Neutrophil (primary cell): ENCODE data around the gene PASK.

Experiments used
- H3K27ac ChIP-seq: fragments of 200-600 bp; sonication (generic); 2 replicates; pipeline ENCODE4 v1.5.1; 2016; ENCODE audit warnings: mild to moderate bottlenecking, moderate library complexity
- H3K27me3 ChIP-seq: fragments of 200-600 bp; sonication (generic); 2 replicates; pipeline ENCODE4 v1.6.0; 2016; ENCODE audit warnings: mild to moderate bottlenecking
- H3K36me3 ChIP-seq: fragments of 200-600 bp; sonication (generic); 2 replicates; pipeline ENCODE4 v1.5.1; 2017
- H3K4me1 ChIP-seq, 2 experiments: fragments of 200-600 bp in 1 of 2; sonication (generic) in 1 of 2; 1 replicate in 1 of 2; 2 replicates in 1 of 2; pipeline versions ENCODE4 v1.5.1 to v1.6.1; 2013 to 2016; ENCODE audit warnings: low read depth in 1 of 2, low read length in 1 of 2, mild to moderate bottlenecking in 1 of 2, moderate library complexity in 1 of 2; ENCODE audit not compliant: control insufficient read depth in 1 of 2, insufficient read depth in 1 of 2
- H3K4me3 ChIP-seq, 2 experiments: fragments of 200-600 bp in 1 of 2; sonication (generic) in 1 of 2; 1 replicate in 1 of 2; 2 replicates in 1 of 2; pipeline ENCODE4 v1.5.1; 2013 to 2016; ENCODE audit warnings: low read depth in 1 of 2, low read length in 1 of 2, mild to moderate bottlenecking in 1 of 2, moderate library complexity in 1 of 2
- H3K9me3 ChIP-seq: fragments of 200-600 bp; sonication (generic); 2 replicates; pipeline ENCODE4 v1.5.1; 2016
- TF ChIP-seq, protein P1 (sequence below): fragments of 200-600 bp; sonication (generic); IDR thresholded peaks from 2 replicates; pipeline ENCODE4 v1.5.1; 2016; ENCODE audit warnings: antibody characterized with exemption

PASK gene

DNA sequence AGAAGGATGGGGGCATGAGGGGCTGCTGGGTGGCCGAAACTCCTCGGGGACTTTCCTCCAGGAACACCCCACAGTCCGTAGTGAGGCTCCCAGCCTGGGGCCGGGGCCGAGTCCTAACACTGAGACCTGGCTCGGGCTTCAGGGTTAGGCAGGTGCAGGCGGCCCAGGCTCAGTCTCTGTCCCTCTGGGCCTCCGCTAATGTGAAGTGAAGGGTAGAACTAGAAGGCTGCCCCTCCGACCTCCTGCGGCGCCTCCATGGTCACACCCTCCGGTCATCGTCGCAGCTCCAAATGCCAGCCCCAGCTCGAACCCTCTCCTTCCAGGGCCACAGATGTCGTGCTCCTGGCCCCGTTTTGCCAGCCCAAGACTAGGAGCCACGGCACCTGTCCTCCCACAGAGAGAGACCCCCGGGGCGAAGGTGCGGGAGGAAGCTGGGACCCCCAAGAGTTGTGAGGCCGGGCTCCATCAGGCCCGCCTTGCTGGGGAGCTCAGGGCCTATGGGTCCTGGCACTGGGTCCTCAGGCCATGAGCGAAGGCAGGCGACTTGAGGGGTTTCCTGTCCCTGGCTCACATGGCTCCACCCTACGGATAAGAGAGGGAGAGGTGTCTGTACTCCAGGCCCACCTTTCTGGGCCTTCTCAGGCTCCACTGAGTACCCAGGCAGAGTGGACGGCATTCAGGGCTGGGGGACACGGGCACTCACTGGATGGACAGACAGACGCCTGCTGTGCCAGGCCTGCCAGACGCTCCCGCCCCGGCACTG lies 40.0 kb upstream of the PASK start:
- Histone ChIP-seq H3K36me3 (peaks cover 7% of the 10 kb centered on the region), H3K4me3 (no peak overlapping the region), H3K27me3 (no peaks in the 10 kb centered on the region), H3K27ac (no peak overlapping the region), H3K4me1 (no peaks in the 10 kb centered on the region), H3K9me3 (no peaks in the 10 kb centered on the region)
- TF ChIP-seq, protein P1, sequence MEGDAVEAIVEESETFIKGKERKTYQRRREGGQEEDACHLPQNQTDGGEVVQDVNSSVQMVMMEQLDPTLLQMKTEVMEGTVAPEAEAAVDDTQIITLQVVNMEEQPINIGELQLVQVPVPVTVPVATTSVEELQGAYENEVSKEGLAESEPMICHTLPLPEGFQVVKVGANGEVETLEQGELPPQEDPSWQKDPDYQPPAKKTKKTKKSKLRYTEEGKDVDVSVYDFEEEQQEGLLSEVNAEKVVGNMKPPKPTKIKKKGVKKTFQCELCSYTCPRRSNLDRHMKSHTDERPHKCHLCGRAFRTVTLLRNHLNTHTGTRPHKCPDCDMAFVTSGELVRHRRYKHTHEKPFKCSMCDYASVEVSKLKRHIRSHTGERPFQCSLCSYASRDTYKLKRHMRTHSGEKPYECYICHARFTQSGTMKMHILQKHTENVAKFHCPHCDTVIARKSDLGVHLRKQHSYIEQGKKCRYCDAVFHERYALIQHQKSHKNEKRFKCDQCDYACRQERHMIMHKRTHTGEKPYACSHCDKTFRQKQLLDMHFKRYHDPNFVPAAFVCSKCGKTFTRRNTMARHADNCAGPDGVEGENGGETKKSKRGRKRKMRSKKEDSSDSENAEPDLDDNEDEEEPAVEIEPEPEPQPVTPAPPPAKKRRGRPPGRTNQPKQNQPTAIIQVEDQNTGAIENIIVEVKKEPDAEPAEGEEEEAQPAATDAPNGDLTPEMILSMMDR, result no peak

DNA sequence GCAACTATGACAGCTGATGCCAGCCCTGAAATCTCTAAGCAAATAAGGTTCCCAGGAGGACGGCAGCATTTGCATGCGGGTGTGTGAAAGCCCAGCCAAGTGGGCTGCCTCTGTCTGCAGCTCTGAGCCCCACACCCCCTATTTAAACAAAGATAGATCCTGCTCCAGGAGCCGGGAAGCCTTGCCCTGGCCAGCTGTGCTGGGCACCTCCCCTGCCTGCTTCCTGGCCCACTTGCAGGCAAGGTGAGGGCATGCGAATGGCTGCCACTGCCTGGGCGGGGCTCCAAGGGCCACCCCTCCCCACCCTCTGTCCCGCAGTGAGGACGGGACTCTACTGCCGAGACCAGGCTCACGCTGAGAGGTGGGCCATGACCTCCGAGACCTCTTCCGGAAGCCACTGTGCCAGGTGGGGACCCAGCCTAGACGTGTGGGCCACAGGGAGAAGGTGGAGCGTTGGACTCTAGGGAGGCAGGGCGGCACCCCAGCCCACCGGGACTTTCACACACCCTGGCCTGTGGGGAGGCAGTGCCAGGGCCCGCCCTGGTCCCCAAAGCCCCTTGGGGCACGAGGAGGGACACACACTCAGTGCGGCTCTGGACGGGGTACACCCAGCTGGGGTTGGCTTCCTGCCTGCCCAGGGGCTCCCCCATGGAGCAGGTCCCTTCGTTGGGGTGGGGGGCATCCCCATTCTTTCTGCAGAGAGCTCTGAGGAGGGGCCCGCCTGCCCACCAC lies 39.3 kb upstream of the PASK start, which contains the start of gene ANO7:
Gene ANO7 (plus strand): TSS at position 317 of the 732 bp plus-strand sequence. CDS start 1,387 bp downstream, outside the sequence.
- H3K27ac ChIP-seq, result no peak within 1 kb of the TSS
- TF ChIP-seq, protein P1, result no peak
- H3K9me3 ChIP-seq, result no peaks in the 10 kb centered on the region
- no peaks in the 10 kb centered on the region for H3K27me3 ChIP-seq
- H3K36me3 ChIP-seq, result peaks cover 13% of the 10 kb centered on the region
- no peak within 1 kb of the TSS for H3K4me3 ChIP-seq
- no peaks in the 10 kb centered on the region for H3K4me1 ChIP-seq

DNA sequence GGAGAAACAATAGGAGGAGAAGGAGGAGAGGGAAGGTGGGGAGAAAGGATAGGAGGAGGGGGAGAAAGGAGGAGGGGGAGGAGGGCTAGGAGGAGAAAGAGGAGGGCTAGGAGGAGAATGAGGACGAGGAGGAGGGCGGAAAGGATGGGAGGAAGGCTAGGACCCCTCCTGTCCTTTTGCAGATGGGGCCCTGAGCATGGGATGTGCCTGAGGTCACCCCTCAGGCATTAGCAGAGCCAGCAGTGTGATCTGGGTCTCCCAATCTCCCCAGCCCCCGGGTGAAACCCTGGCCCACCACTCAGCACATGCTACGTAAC lies 38.6 kb upstream of the PASK start:
- no peaks in the 10 kb centered on the region for H3K27me3 ChIP-seq

DNA sequence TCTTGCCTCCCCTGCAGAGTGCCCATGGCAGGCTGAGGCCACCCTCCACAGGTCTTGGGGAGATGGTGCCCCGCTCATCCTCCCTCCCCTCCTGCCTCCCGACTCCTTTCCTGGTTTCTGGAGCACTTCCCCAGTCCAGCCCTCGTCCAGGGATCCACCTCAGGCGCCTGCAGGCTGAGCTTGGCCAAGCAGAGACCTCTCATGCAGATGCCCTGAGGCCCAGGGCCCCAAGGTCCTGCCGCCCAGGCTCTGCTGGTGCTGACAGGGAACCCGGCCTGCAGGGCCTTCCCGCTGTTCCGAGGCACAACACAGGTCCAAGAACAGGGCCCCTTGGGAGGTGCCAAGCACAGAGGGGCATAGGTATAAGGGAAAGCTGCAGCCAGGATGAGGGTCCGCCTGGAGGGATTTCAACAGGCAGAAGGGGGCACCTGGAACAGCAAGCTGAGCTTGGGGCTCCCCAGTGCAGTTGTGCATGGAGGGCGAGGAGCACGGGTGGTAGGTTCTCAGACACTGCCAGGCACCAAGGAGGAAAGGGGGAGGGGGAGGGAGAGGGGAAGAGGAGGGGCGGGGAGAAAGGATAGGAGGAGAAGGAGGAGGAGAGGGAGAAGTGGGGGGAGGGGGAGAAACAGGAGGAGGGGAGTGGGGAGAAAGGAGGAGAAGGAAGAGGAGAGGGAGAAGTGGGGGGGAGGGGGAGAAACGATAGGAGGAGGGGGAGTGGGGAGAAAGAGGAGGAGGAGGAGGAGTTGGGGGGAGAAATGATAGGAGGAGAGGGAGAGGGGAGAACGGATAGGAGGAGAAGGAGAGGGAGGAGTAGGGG lies 38.0 kb upstream of the PASK start:
- no peaks in the 10 kb centered on the region for H3K4me1 ChIP-seq
- H3K4me3 ChIP-seq, result no peak overlapping the region
- no peaks in the 10 kb centered on the region for H3K27me3 ChIP-seq
- TF ChIP-seq, protein P1, result no peak
- H3K27ac ChIP-seq, result no peak overlapping the region
- H3K9me3 ChIP-seq, result no peaks in the 10 kb centered on the region
- peaks cover 25% of the 10 kb centered on the region for H3K36me3 ChIP-seq

More for the DNA sequence above, 38.6 kb upstream of the PASK start:
- Histone ChIP-seq H3K4me1 (no peaks in the 10 kb centered on the region), H3K27ac (no peak overlapping the region), H3K36me3 (peaks cover 19% of the 10 kb centered on the region), H3K9me3 (no peaks in the 10 kb centered on the region), H3K4me3 (no peak overlapping the region)
- TF ChIP-seq, protein P1, result no peak

DNA sequence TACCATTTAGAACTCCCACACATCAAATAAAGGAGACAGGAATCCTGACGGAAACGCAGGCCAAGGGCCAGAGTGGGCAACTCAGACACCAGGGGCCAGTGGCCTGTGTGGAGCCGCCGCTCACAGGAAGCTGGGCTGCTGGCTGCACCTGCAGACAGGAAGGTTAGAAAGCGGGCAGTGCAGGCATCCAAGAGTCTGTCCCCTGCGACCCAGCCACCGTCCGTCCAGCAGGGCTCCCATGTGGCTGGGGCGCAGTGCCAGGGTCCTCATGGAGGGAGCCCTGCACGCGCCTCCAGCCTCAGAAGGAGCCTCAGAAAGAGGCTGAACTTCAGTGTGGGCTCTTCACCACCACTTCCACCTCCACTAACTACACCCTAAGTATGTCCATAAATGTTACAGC lies 36.7 kb upstream of the PASK start:
- TF ChIP-seq, protein P1, result no peak
- no peak overlapping the region for H3K27ac ChIP-seq
- no peak overlapping the region for H3K4me3 ChIP-seq
- no peaks in the 10 kb centered on the region for H3K9me3 ChIP-seq
- H3K27me3 ChIP-seq, result no peaks in the 10 kb centered on the region
- peaks cover 32% of the 10 kb centered on the region for H3K36me3 ChIP-seq
- no peaks in the 10 kb centered on the region for H3K4me1 ChIP-seq
